ENCODE data around the gene DAB2IP.

Gene DAB2IP

GRCh38 chr9:121727295-121728020, 76.0 kb downstream of the DAB2IP start:
- Histone ChIP-seq H3K36me3 (ENCODE audit: control insufficient read depth in 4 of 4, insufficient read depth in 4 of 4, low read length in 3 of 4) (no peaks in the 10 kb centered on the region), H3K27me3 (replicated peaks in 2 of 5; ENCODE audit: control insufficient read depth in 4 of 5, insufficient read depth in 5 of 5, low read length in 4 of 5) (peaks cover 0 to 4% (median 0%) of the 10 kb centered on the region in 5 experiments), H3K4me1 (ENCODE audit: control extremely low read depth in 1 of 4, control insufficient read depth in 4 of 4, insufficient read depth in 4 of 4, low read length in 3 of 4) (peaks cover 0 to 2% (median 0%) of the 10 kb centered on the region in 4 experiments), H3K9me3 (ENCODE audit: control extremely low read depth in 1 of 5, control insufficient read depth in 4 of 5, insufficient read depth in 2 of 5, low read depth in 1 of 5, low read length in 4 of 5) (no peaks in the 10 kb centered on the region), H3K27ac (ENCODE audit: insufficient read depth in 1 of 2, low read depth in 1 of 2, low read length in 2 of 2, poor library complexity in 1 of 2, severe bottlenecking in 2 of 2) (no peak overlapping the region), H3K4me3 (ENCODE audit: control insufficient read depth in 1 of 7, extremely low read depth in 1 of 7, insufficient read depth in 4 of 7, low read depth in 2 of 7, low read length in 6 of 7) (no peak overlapping the region)
- POLR2A ChIA-PET: interaction anchor here (0.6 kb wide), 1 partner anchor 568 kb away, joined by 4 read pairs; no protein-coding TSS in a partner anchor
- CTCF ChIA-PET: interaction anchor here (1.4 kb wide), 1 partner anchor 21 kb away, joined by 4 read pairs; no protein-coding TSS in a partner anchor
- 79% methylated on average over 3 of the region's 4 CpGs for WGBS (ENCODE audit: insufficient coverage)
- no peak for DNase-seq

- H3K27me3 ChIP-seq (replicated peaks in 2 of 5; ENCODE audit: control insufficient read depth in 4 of 5, insufficient read depth in 5 of 5, low read length in 4 of 5): peaks cover 0 to 4% (median 0%) of the 10 kb centered on the region in 5 experiments
- WGBS (ENCODE audit: insufficient coverage): no CpG with 5 or more reads among the region's 1 CpG
- DNase-seq: no peak
- no peaks in the 10 kb centered on the region for H3K36me3 ChIP-seq (ENCODE audit: control insufficient read depth in 4 of 4, insufficient read depth in 4 of 4, low read length in 3 of 4)
- H3K4me1 ChIP-seq (ENCODE audit: control extremely low read depth in 1 of 4, control insufficient read depth in 4 of 4, insufficient read depth in 4 of 4, low read length in 3 of 4): no peaks in the 10 kb centered on the region
- H3K27ac ChIP-seq (ENCODE audit: insufficient read depth in 1 of 2, low read depth in 1 of 2, low read length in 2 of 2, poor library complexity in 1 of 2, severe bottlenecking in 2 of 2): no peak overlapping the region
- H3K9me3 ChIP-seq (ENCODE audit: control extremely low read depth in 1 of 5, control insufficient read depth in 4 of 5, insufficient read depth in 2 of 5, low read depth in 1 of 5, low read length in 4 of 5): no peaks in the 10 kb centered on the region
- ChIA-PET CTCF (interaction anchor here (0.9 to 1.2 kb wide), 2 partner anchors 10 to 39 kb away, joined by 3 read pairs; no protein-coding TSS in a partner anchor), POLR2A (no interaction called here)
- no peak overlapping the region for H3K4me3 ChIP-seq (ENCODE audit: control insufficient read depth in 1 of 7, extremely low read depth in 1 of 7, insufficient read depth in 4 of 7, low read depth in 2 of 7, low read length in 6 of 7)
Measured at GRCh38 chr9:121728916-121729315, 77.5 kb downstream of the DAB2IP start.

GRCh38 chr9:121729769-121730562, 78.5 kb downstream of the DAB2IP start:
- ChIA-PET CTCF (interaction anchor here (1.2 kb wide), 1 partner anchor 40 kb away, joined by 3 read pairs; no protein-coding TSS in a partner anchor), POLR2A (no interaction called here)
- no peak for DNase-seq
- Histone ChIP-seq H3K4me3 (ENCODE audit: control insufficient read depth in 1 of 7, extremely low read depth in 1 of 7, insufficient read depth in 4 of 7, low read depth in 2 of 7, low read length in 6 of 7) (no peak overlapping the region), H3K27me3 (replicated peaks in 2 of 5; ENCODE audit: control insufficient read depth in 4 of 5, insufficient read depth in 5 of 5, low read length in 4 of 5) (peaks cover 0 to 5% (median 2%) of the 10 kb centered on the region in 5 experiments), H3K27ac (ENCODE audit: insufficient read depth in 1 of 2, low read depth in 1 of 2, low read length in 2 of 2, poor library complexity in 1 of 2, severe bottlenecking in 2 of 2) (no peak overlapping the region), H3K36me3 (ENCODE audit: control insufficient read depth in 4 of 4, insufficient read depth in 4 of 4, low read length in 3 of 4) (no peaks in the 10 kb centered on the region), H3K9me3 (ENCODE audit: control extremely low read depth in 1 of 5, control insufficient read depth in 4 of 5, insufficient read depth in 2 of 5, low read depth in 1 of 5, low read length in 4 of 5) (no peaks in the 10 kb centered on the region), H3K4me1 (ENCODE audit: control extremely low read depth in 1 of 4, control insufficient read depth in 4 of 4, insufficient read depth in 4 of 4, low read length in 3 of 4) (no peaks in the 10 kb centered on the region)
- WGBS (ENCODE audit: insufficient coverage): 100% methylated on average over 9 of the region's 10 CpGs

- H3K4me1 ChIP-seq (ENCODE audit: control extremely low read depth in 1 of 4, control insufficient read depth in 4 of 4, insufficient read depth in 4 of 4, low read length in 3 of 4): peaks cover 0 to 3% (median 3%) of the 10 kb centered on the region in 4 experiments
- no peaks in the 10 kb centered on the region for H3K9me3 ChIP-seq (ENCODE audit: control extremely low read depth in 1 of 5, control insufficient read depth in 4 of 5, insufficient read depth in 2 of 5, low read depth in 1 of 5, low read length in 4 of 5)
- CTCF ChIA-PET: no interaction called here
- DNase-seq: no peak
- H3K36me3 ChIP-seq (ENCODE audit: control insufficient read depth in 4 of 4, insufficient read depth in 4 of 4, low read length in 3 of 4): no peaks in the 10 kb centered on the region
- WGBS (ENCODE audit: insufficient coverage): 92% methylated on average over 5 of the region's 5 CpGs
- peaks cover 0 to 16% (median 13%) of the 10 kb centered on the region in 5 experiments for H3K27me3 ChIP-seq (replicated peaks in 2 of 5; ENCODE audit: control insufficient read depth in 4 of 5, insufficient read depth in 5 of 5, low read length in 4 of 5)
- no peak overlapping the region for H3K27ac ChIP-seq (ENCODE audit: insufficient read depth in 1 of 2, low read depth in 1 of 2, low read length in 2 of 2, poor library complexity in 1 of 2, severe bottlenecking in 2 of 2)
- no peak overlapping the region for H3K4me3 ChIP-seq (ENCODE audit: control insufficient read depth in 1 of 7, extremely low read depth in 1 of 7, insufficient read depth in 4 of 7, low read depth in 2 of 7, low read length in 6 of 7)
- POLR2A ChIA-PET: no interaction called here
Measured at GRCh38 chr9:121731090-121731489, 79.7 kb downstream of the DAB2IP start.

GRCh38 chr9:121731919-121732318, 80.5 kb downstream of the DAB2IP start:
- Histone ChIP-seq H3K4me3 (ENCODE audit: control insufficient read depth in 1 of 7, extremely low read depth in 1 of 7, insufficient read depth in 4 of 7, low read depth in 2 of 7, low read length in 6 of 7) (no peak overlapping the region), H3K27me3 (replicated peaks in 2 of 5; ENCODE audit: control insufficient read depth in 4 of 5, insufficient read depth in 5 of 5, low read length in 4 of 5) (peaks cover 0 to 22% (median 15%) of the 10 kb centered on the region in 5 experiments), H3K4me1 (ENCODE audit: control extremely low read depth in 1 of 4, control insufficient read depth in 4 of 4, insufficient read depth in 4 of 4, low read length in 3 of 4) (peaks cover 0 to 11% (median 10%) of the 10 kb centered on the region in 4 experiments), H3K27ac (ENCODE audit: insufficient read depth in 1 of 2, low read depth in 1 of 2, low read length in 2 of 2, poor library complexity in 1 of 2, severe bottlenecking in 2 of 2) (no peak overlapping the region), H3K9me3 (ENCODE audit: control extremely low read depth in 1 of 5, control insufficient read depth in 4 of 5, insufficient read depth in 2 of 5, low read depth in 1 of 5, low read length in 4 of 5) (no peaks in the 10 kb centered on the region), H3K36me3 (ENCODE audit: control insufficient read depth in 4 of 4, insufficient read depth in 4 of 4, low read length in 3 of 4) (no peaks in the 10 kb centered on the region)
- ChIA-PET POLR2A (no interaction called here), CTCF (interaction anchor here (1.2 to 1.5 kb wide), 2 partner anchors 37 to 111 kb away, joined by 4 to 6 read pairs; no protein-coding TSS in a partner anchor)
- WGBS (ENCODE audit: insufficient coverage): 97% methylated on average over 7 of the region's 7 CpGs
- DNase-seq: no peak

GRCh38 chr9:121732389-121732788, 81.0 kb downstream of the DAB2IP start:
- H3K9me3 ChIP-seq (ENCODE audit: control extremely low read depth in 1 of 5, control insufficient read depth in 4 of 5, insufficient read depth in 2 of 5, low read depth in 1 of 5, low read length in 4 of 5): no peaks in the 10 kb centered on the region
- H3K36me3 ChIP-seq (ENCODE audit: control insufficient read depth in 4 of 4, insufficient read depth in 4 of 4, low read length in 3 of 4): no peaks in the 10 kb centered on the region
- ChIA-PET POLR2A (no interaction called here), CTCF (interaction anchor here (1.0 to 2.8 kb wide), 4 partner anchors 10 to 112 kb away, joined by 3 to 10 read pairs (median 5); no protein-coding TSS in a partner anchor)
- no peak for DNase-seq
- 93% methylated on average over 3 of the region's 5 CpGs for WGBS (ENCODE audit: insufficient coverage)
- H3K4me1 ChIP-seq (ENCODE audit: control extremely low read depth in 1 of 4, control insufficient read depth in 4 of 4, insufficient read depth in 4 of 4, low read length in 3 of 4): peaks cover 0 to 13% (median 12%) of the 10 kb centered on the region in 4 experiments
- peaks cover 0 to 26% (median 17%) of the 10 kb centered on the region in 5 experiments for H3K27me3 ChIP-seq (replicated peaks in 2 of 5; ENCODE audit: control insufficient read depth in 4 of 5, insufficient read depth in 5 of 5, low read length in 4 of 5)
- H3K4me3 ChIP-seq (ENCODE audit: control insufficient read depth in 1 of 7, extremely low read depth in 1 of 7, insufficient read depth in 4 of 7, low read depth in 2 of 7, low read length in 6 of 7): no peak overlapping the region
- no peak overlapping the region for H3K27ac ChIP-seq (ENCODE audit: insufficient read depth in 1 of 2, low read depth in 1 of 2, low read length in 2 of 2, poor library complexity in 1 of 2, severe bottlenecking in 2 of 2)
